Right atrium auricular region (tissue), 2 donors: ENCODE data around the gene FKBP2. TPM values are rescaled to one million over a fixed set of nuclear protein-coding genes. Genes with fewer than 3 reads are reported as not detected.
A peak's percentile ranks its signal among the peaks of the same experiment; 100 is the strongest.

ENCODE experiments used
- DNase-seq: peaks from one replicate; pipeline ENCODE4 v3.0.0-alpha.2; 2019; ENCODE audit warnings: low spot score
- H3K27ac ChIP-seq, 2 donors: fragments of 200-600 bp; sonication (generic); 1 replicate in 1 of 2; 2 replicates in 1 of 2; pipeline ENCODE4 v1.5.1; 2016 to 2019
- H3K27me3 ChIP-seq, 2 donors: fragments of 200-600 bp; sonication (generic); one replicate each; pipeline versions ENCODE4 v1.5.1 to v1.6.0; 2017 to 2019
- H3K36me3 ChIP-seq: fragments of 200-600 bp; sonication (generic); one replicate; pipeline ENCODE4 v1.5.1; 2016
- H3K4me1 ChIP-seq, 2 donors: fragments of 200-600 bp; sonication (generic); one replicate each; pipeline versions ENCODE4 v1.5.1 to v1.6.0; 2017 to 2019
- H3K4me3 ChIP-seq, 2 donors: fragments of 200-600 bp; sonication (generic); 1 replicate in 1 of 2; 2 replicates in 1 of 2; pipeline ENCODE4 v1.5.1; 2017 to 2019; ENCODE audit warnings: mild to moderate bottlenecking in 1 of 2, moderate library complexity in 1 of 2
- H3K9me3 ChIP-seq, 2 donors: fragments of 200-600 bp; sonication (generic); one replicate each; pipeline ENCODE4 v1.5.1; 2019
- CTCF ChIP-seq, 2 donors: fragments of 200-600 bp; sonication (generic); IDR thresholded peaks; one replicate each; pipeline ENCODE4 v1.5.1; 2019; ENCODE audit warnings: antibody characterized with exemption in 2 of 2
- total RNA-seq, 2 donors: library from RNA; depleted of rRNA; stranded (reverse); fragments of >200 nt; gene quantifications; one replicate each; pipeline ENCODE4 v1.1.0, GENCODE V29; 2016

Gene FKBP2
- total RNA-seq, 2 donors from 2014 or later = 59.1 to 83.4 TPM

GRCh38 chr11:64283092-64283491 is 42.2 kb downstream of the FKBP2 start:
- H3K4me1 ChIP-seq = peaks cover 0 to 48% of the 10 kb centered on the region in 2 donors
- no peaks in the 10 kb centered on the region for H3K27me3 ChIP-seq
- no peaks in the 10 kb centered on the region for H3K9me3 ChIP-seq
- no peak overlapping the region for H3K27ac ChIP-seq
- no peak for TF ChIP-seq CTCF (IDR thresholded peaks at IDR 0.05)
- no peak overlapping the region for H3K4me3 ChIP-seq
- DNase-seq = no peak
- H3K36me3 ChIP-seq = peaks cover 12% of the 10 kb centered on the region

- H3K9me3 ChIP-seq = no peaks in the 10 kb centered on the region
- H3K27ac ChIP-seq = peak within 1 kb of the TSS; percentile 90 to 96
- H3K27me3 ChIP-seq = no peaks in the 10 kb centered on the region
- peaks cover 6% of the 10 kb centered on the region for H3K36me3 ChIP-seq
- peak within 1 kb of the TSS; percentile 67 to 68 for H3K4me3 ChIP-seq
- DNase-seq = peak; percentile 97
- H3K4me1 ChIP-seq = peaks cover 0 to 48% of the 10 kb centered on the region in 2 donors
- no peak for TF ChIP-seq CTCF (IDR thresholded peaks at IDR 0.05)
Measured at GRCh38 chr11:64284048-64284961, 43.4 kb downstream of the FKBP2 start, which contains the start of gene BAD. TSS of gene BAD (minus strand) at chr11:64284665. CDS start at chr11:64284368, 297 bp downstream.

- Histone ChIP-seq H3K27ac (peak within 1 kb of the TSS; percentile 90 to 96), H3K4me3 (peak within 1 kb of the TSS; percentile 67 to 68), H3K36me3 (peaks cover 6% of the 10 kb centered on the region), H3K4me1 (peaks cover 0 to 48% of the 10 kb centered on the region in 2 donors), H3K9me3 (no peaks in the 10 kb centered on the region), H3K27me3 (no peaks in the 10 kb centered on the region)
- peak; percentile 83 for DNase-seq
- no peak for TF ChIP-seq CTCF (IDR thresholded peaks at IDR 0.05)
Measured at GRCh38 chr11:64284962-64285884, 44.3 kb downstream of the FKBP2 start, which contains the start of gene GPR137. TSS of gene GPR137 (plus strand) at chr11:64285848. CDS start at chr11:64286525, 677 bp downstream.

GRCh38 chr11:64285885-64286800 is 45.2 kb downstream of the FKBP2 start:
- Histone ChIP-seq H3K27ac (peak overlapping the region; percentile 90 to 96), H3K4me1 (peaks cover 0 to 42% of the 10 kb centered on the region in 2 donors)

More at GRCh38 chr11:64285885-64286800, 45.2 kb downstream of the FKBP2 start:
- Histone ChIP-seq H3K36me3 (peaks cover 6% of the 10 kb centered on the region), H3K27me3 (peaks cover 0 to 5% of the 10 kb centered on the region in 2 donors), H3K9me3 (no peaks in the 10 kb centered on the region), H3K4me3 (peak overlapping the region; percentile 67 to 68)
- no peak for TF ChIP-seq CTCF (IDR thresholded peaks at IDR 0.05)
- no peak for DNase-seq
